HepG2 (cell line): ENCODE data around the gene PGAP3. TPM values are rescaled to one million over a fixed set of nuclear protein-coding genes. Genes with fewer than 3 reads are reported as not detected.

Source experiments
- ATAC-seq: fragments of 200-7000 bp; cut with Tn5 transposase; 3 replicates; pipeline ENCODE4 v1.9.1; 2020; ENCODE audit warnings: mild to moderate bottlenecking, moderate library complexity
- BruUV-seq: library from RNA; stranded (reverse); fragments of 400-500 nt; replicated peaks from 2 replicates; lab custom pipeline; 2021; lab: Mats Ljungman, UMichigan
- CTCF ChIA-PET: fragments of 300-600 bp; formaldehyde crosslinking; extraction: SDS; loops from one replicate; lab custom pipeline; 2021; ENCODE audit warnings: low total read pairs, inconsistent platforms, low intra/inter-chr PET ratio; lab: Yijun Ruan, JAX
- POLR2A ChIA-PET: fragments of 350-600 bp; sonication (Branson Sonifier 250); formaldehyde crosslinking; loops from one replicate; lab custom pipeline; 2020; ENCODE audit warnings: antibody characterized with exemption, inconsistent platforms; lab: Yijun Ruan, JAX
- DNase-seq: peaks from one replicate; pipeline ENCODE4 v3.0.0-alpha.2; 2015; ENCODE audit warnings: low spot score
- FAIRE-seq: peaks from 3 replicates; lab custom pipeline; 2011; peaks lifted over from hg19 to GRCh38; lab: Jason Lieb, UNC
- H2AFZ ChIP-seq: one replicate; pipeline ENCODE4 v1.6.1; 2011; ENCODE audit warnings: low read length, inconsistent platforms
- H3K27ac ChIP-seq: fragments of 300-600 bp; 3 replicates; pipeline ENCODE4 v1.8.0; 2011; ENCODE audit warnings: mixed run types, mild to moderate bottlenecking, mixed read lengths, low read length, inconsistent platforms; ENCODE audit not compliant: insufficient read depth; ENCODE audit errors: extremely low read length
- H3K27me3 ChIP-seq, 2 experiments: fragments of 200-600 bp in 1 of 2; 2 replicates in 1 of 2; 3 replicates in 1 of 2; pipeline versions ENCODE4 v1.6.0 to v1.8.0; 2011; ENCODE audit warnings: low read length in 2 of 2, mild to moderate bottlenecking in 2 of 2, moderate library complexity in 2 of 2, inconsistent platforms in 1 of 2; ENCODE audit not compliant: insufficient read depth in 2 of 2, control insufficient read depth in 1 of 2
- H3K36me3 ChIP-seq, 2 experiments: fragments of 200-600 bp in 1 of 2; replicated peaks in 1 of 2; 2 replicates in 1 of 2; 3 replicates in 1 of 2; pipeline versions ENCODE4 v1.5.1 to v1.8.0; 2011; ENCODE audit warnings: low read length in 2 of 2, inconsistent platforms in 1 of 2; ENCODE audit not compliant: insufficient read depth in 2 of 2, control insufficient read depth in 1 of 2
- H3K4me1 ChIP-seq: 2 replicates; pipeline ENCODE4 v1.5.1; 2012; ENCODE audit warnings: low read length, inconsistent platforms; ENCODE audit not compliant: insufficient read depth
- H3K4me2 ChIP-seq: 2 replicates; pipeline ENCODE4 v1.6.0; 2011; ENCODE audit warnings: low read depth, low read length, inconsistent platforms
- H3K4me3 ChIP-seq, 3 experiments: fragments of 200-600 bp in 1 of 3; sonication (generic), shearing (Covaris generic) in 1 of 3; replicated peaks in 1 of 3; 2 replicates each; pipeline ENCODE4 v1.5.1; 2011 to 2016; ENCODE audit warnings: low read length in 3 of 3, inconsistent platforms in 2 of 3, low read depth in 2 of 3, mild to moderate bottlenecking in 2 of 3, control low read depth in 1 of 3, mixed read lengths in 1 of 3; ENCODE audit not compliant: insufficient read depth in 1 of 3
- H3K79me2 ChIP-seq: one replicate; pipeline ENCODE4 v1.6.1; 2011; ENCODE audit warnings: low read length, inconsistent platforms; ENCODE audit not compliant: insufficient read depth
- H3K9ac ChIP-seq: 2 replicates; pipeline ENCODE4 v1.6.0; 2011; ENCODE audit warnings: mild to moderate bottlenecking, low read depth, low read length, inconsistent platforms; ENCODE audit not compliant: insufficient read depth
- H3K9me3 ChIP-seq: 2 replicates; pipeline ENCODE4 v1.5.1; 2012; ENCODE audit warnings: mild to moderate bottlenecking, low read length
- H4K20me1 ChIP-seq: 2 replicates; pipeline ENCODE4 v1.6.0; 2011; ENCODE audit warnings: inconsistent platforms, mild to moderate bottlenecking, low read length, moderate library complexity; ENCODE audit not compliant: insufficient read depth
- ATAD3A ChIP-seq: sonication (generic); formaldehyde crosslinking; IDR thresholded peaks from 2 replicates; pipeline ENCODE4 v1.4.0; 2020; ENCODE audit warnings: missing genetic modification reagents
- MAX ChIP-seq: IDR thresholded peaks from 2 replicates; pipeline ENCODE4 v1.6.1; 2012; ENCODE audit warnings: inconsistent platforms
- MED1 ChIP-seq: sonication (generic); formaldehyde crosslinking; IDR thresholded peaks from 2 replicates; pipeline ENCODE4 v1.4.0; 2020; ENCODE audit warnings: missing genetic modification reagents
- POLR2G ChIP-seq: fragments of 200-400 bp; formaldehyde crosslinking; IDR thresholded peaks from 2 replicates; pipeline ENCODE4 v1.6.1; 2018; ENCODE audit warnings: mild to moderate bottlenecking, low read depth, low read length, moderate library complexity
- SP4 ChIP-seq: sonication (generic); formaldehyde crosslinking; IDR thresholded peaks from 2 replicates; pipeline ENCODE4 v1.8.1; 2023; ENCODE audit warnings: mild to moderate bottlenecking, missing genetic modification reagents
- ZNF121 ChIP-seq: sonication (generic); formaldehyde crosslinking; IDR thresholded peaks from 2 replicates; pipeline ENCODE4 v1.5.0; 2020; ENCODE audit warnings: mild to moderate bottlenecking, missing genetic modification reagents
- ZNF329 ChIP-seq: sonication (generic); formaldehyde crosslinking; IDR thresholded peaks from 2 replicates; pipeline ENCODE4 v1.9.0; 2021; ENCODE audit warnings: low read depth, mild to moderate bottlenecking, missing genetic modification reagents
- WGBS: methylation state at CpG from one replicate; pipeline ENCODE4 v1.1.6; 2017; ENCODE audit warnings: low lambda C conversion rate; 5-methylcytosine and 5-hydroxymethylcytosine counted together
- in situ Hi-C: cut with HindIII; loops from 2 replicates; pipeline ENCODE4 v1.10.0; 2017; ENCODE audit warnings: low pct_unique_long_range_greater_than_20kb; ENCODE audit not compliant: extremely low pct_ligation_motif_present
- intact Hi-C: fragments of 100-400 bp; cut with micrococcal nuclease; formaldehyde crosslinking; loops from one replicate; pipeline ENCODE4 v1.10.0; 2022; ENCODE audit not compliant: unreplicated experiment
- polyA plus RNA-seq, 8 experiments: library from polyadenylated mRNA; depleted of rRNA in 3 of 8; stranded (reverse) in 7 of 8; unstranded in 1 of 8; fragments of >200 nt; fragmentation: Illumina TruSeq in 4 of 8; extraction: Trizol in 4 of 8; gene quantifications; 2 replicates each; pipeline versions ENCODE4 v1.2.1 to v1.2.3, GENCODE V29; 2011 to 2016; ENCODE audit warnings: low read depth in 4 of 8, missing spikeins in 1 of 8, mixed read lengths in 1 of 8; ENCODE audit not compliant: insufficient read depth in 1 of 8
- total RNA-seq, 5 experiments: library from RNA; depleted of rRNA; stranded (reverse); fragments of >200 nt; fragmentation: Illumina TruSeq; extraction: Trizol; gene quantifications; 2 replicates each; pipeline ENCODE4 v1.2.3, GENCODE V29; 2016; ENCODE audit warnings: low read depth in 1 of 5

PGAP3 gene
- total and polyA plus RNA-seq, 2 of the 13 experiments (the other 11 are each of a cell fraction or from before 2014, with no cell fraction given): 11.9 to 14.6 TPM

GRCh38 chr17:39722104-39722503 is 34.2 kb upstream of the PGAP3 start:
- in situ Hi-C loops: no loop called here

GRCh38 chr17:39719563-39720355 is 31.9 kb upstream of the PGAP3 start:
- FAIRE-seq (no peak), ATAC-seq (no peak), DNase-seq (no peak)
- H2AFZ ChIP-seq: no peak overlapping the region
- BruUV-seq: no TSS peak
- 96% methylated on average over 6 of the region's 7 CpGs for WGBS
- no peak for TF ChIP-seq SP4 (CRISPR knock-in tag)
- TF ChIP-seq ZNF329 (CRISPR knock-in tag): no peak
- TF ChIP-seq ATAD3A (CRISPR knock-in tag): no peak
- TF ChIP-seq POLR2G: no peak
- in situ Hi-C loops: no loop called here
- peaks cover 31 to 71% of the 10 kb centered on the region in 2 experiments for H3K36me3 ChIP-seq
- POLR2A ChIA-PET: interaction anchor here (1.1 to 1.7 kb wide), 4 partner anchors 10 to 24 kb away, joined by 3 to 13 read pairs (median 5); partner anchors contain the start of genes ERBB2 and MIEN1
- H3K79me2 ChIP-seq: no peaks in the 10 kb centered on the region
- no peak overlapping the region for H3K9ac ChIP-seq
- no peaks in the 10 kb centered on the region for H3K9me3 ChIP-seq
- H3K27me3 ChIP-seq: no peaks in the 10 kb centered on the region
- H4K20me1 ChIP-seq: no peaks in the 10 kb centered on the region
- H3K4me1 ChIP-seq: no peaks in the 10 kb centered on the region
- H3K4me3 ChIP-seq: no peak overlapping the region
- no peak overlapping the region for H3K27ac ChIP-seq
- intact Hi-C loops: loop anchor here (2.0 kb wide), 1 partner anchor 25 kb away; no protein-coding TSS in a partner anchor
- H3K4me2 ChIP-seq: no peak overlapping the region
- CTCF ChIA-PET: interaction anchor here (1.7 to 2.1 kb wide), 2 partner anchors 47 to 52 kb away, joined by 5 to 11 read pairs; partner anchors contain the start of gene PNMT

More at GRCh38 chr17:39722104-39722503, 34.2 kb upstream of the PGAP3 start:
- Histone ChIP-seq H3K4me1 (no peaks in the 10 kb centered on the region), H3K27ac (no peak overlapping the region), H3K9me3 (no peaks in the 10 kb centered on the region), H2AFZ (no peak overlapping the region), H3K79me2 (no peaks in the 10 kb centered on the region), H3K4me2 (no peak overlapping the region), H3K27me3 (no peaks in the 10 kb centered on the region), H3K4me3 (no peak overlapping the region), H3K36me3 (peaks cover 20 to 66% of the 10 kb centered on the region in 2 experiments), H4K20me1 (no peaks in the 10 kb centered on the region), H3K9ac (no peak overlapping the region)
- intact Hi-C loops: no loop called here
- POLR2A ChIA-PET: interaction anchor here (1.2 to 1.5 kb wide), 2 partner anchors 19 to 28 kb away, joined by 3 to 7 read pairs; no protein-coding TSS in a partner anchor
- DNase-seq: no peak
- whole genome bisulfite sequencing: 95% methylated on average over 6 of the region's 6 CpGs
- TF ChIP-seq MED1 (CRISPR knock-in tag): no peak
- TF ChIP-seq ZNF121 (CRISPR knock-in tag): peak; percentile 84
- TF ChIP-seq MAX: no peak
- no TSS peak for BruUV-seq
- FAIRE-seq: no peak
- no peak for ATAC-seq
- CTCF ChIA-PET: no interaction called here
